Left ventricle myocardium inferior (tissue), 1 donor: ENCODE results near the gene CLSTN2. TPM values are rescaled to one million over a fixed set of nuclear protein-coding genes. Genes with fewer than 3 reads are reported as not detected.

Experiments
- DNase-seq: peaks from one replicate; pipeline ENCODE4 v3.0.0-alpha.2; 2020
- H3K27ac ChIP-seq: fragments of 200-600 bp; replicated peaks from 2 replicates; pipeline ENCODE4 v1.8.0; 2021
- H3K27me3 ChIP-seq: fragments of 200-600 bp; 2 replicates; pipeline ENCODE4 v1.8.0; 2021; ENCODE audit warnings: low read depth
- H3K36me3 ChIP-seq: fragments of 200-600 bp; 2 replicates; pipeline ENCODE4 v1.8.0; 2021
- H3K4me1 ChIP-seq: fragments of 200-600 bp; 2 replicates; pipeline ENCODE4 v1.8.0; 2021
- H3K4me3 ChIP-seq: fragments of 200-600 bp; 2 replicates; pipeline ENCODE4 v1.8.0; 2021; ENCODE audit warnings: mild to moderate bottlenecking, moderate library complexity
- H3K9me3 ChIP-seq: fragments of 200-600 bp; replicated peaks from 2 replicates; pipeline ENCODE4 v1.8.0; 2021
- CTCF ChIP-seq: fragments of 200-600 bp; IDR thresholded peaks from 2 replicates; pipeline ENCODE4 v1.8.0; 2021; ENCODE audit warnings: antibody characterized with exemption, mild to moderate bottlenecking, borderline replicate concordance
- intact Hi-C: fragments of 100-400 bp; cut with micrococcal nuclease; formaldehyde crosslinking; loops from one replicate; pipeline ENCODE4 v1.11.0; 2022
- total RNA-seq: library from RNA; stranded (reverse); fragmentation: NEBNext Ultra II Directional; extraction: Animal tissue kit (Norgen Biotek cat#: 25700); gene quantifications from one replicate; pipeline ENCODE4 v1.2.1, GENCODE V29; 2021
- donor health status: DM: no; HTN: yes; CAD: no; lungs with severe emphysema.

CLSTN2 gene
- total RNA-seq, 1 donor from 2014 or later = 7.0 TPM

GRCh38 chr3:140359233-140359995, 424.4 kb downstream of the CLSTN2 start:
- H3K27ac ChIP-seq = no peak overlapping the region
- no peak for DNase-seq
- H3K36me3 ChIP-seq = no peaks in the 10 kb centered on the region
- no peak overlapping the region for H3K4me3 ChIP-seq
- no peaks in the 10 kb centered on the region for H3K9me3 ChIP-seq
- H3K27me3 ChIP-seq = peaks cover 4% of the 10 kb centered on the region
- intact Hi-C loops = no loop called here
- H3K4me1 ChIP-seq = no peaks in the 10 kb centered on the region
- no peak for TF ChIP-seq CTCF

GRCh38 chr3:140360332-140360731, 425.3 kb downstream of the CLSTN2 start:
- H3K36me3 ChIP-seq = no peaks in the 10 kb centered on the region
- no peak overlapping the region for H3K4me3 ChIP-seq
- intact Hi-C loops = no loop called here
- no peak overlapping the region for H3K27ac ChIP-seq
- H3K9me3 ChIP-seq = no peaks in the 10 kb centered on the region
- no peaks in the 10 kb centered on the region for H3K4me1 ChIP-seq
- DNase-seq = no peak
- peak; percentile 25 for TF ChIP-seq CTCF
- peaks cover 3% of the 10 kb centered on the region for H3K27me3 ChIP-seq

- no peak for TF ChIP-seq CTCF
- DNase-seq = peak; percentile 29
- no peak overlapping the region for H3K4me3 ChIP-seq
- H3K36me3 ChIP-seq = no peaks in the 10 kb centered on the region
- intact Hi-C loops = no loop called here
- H3K27me3 ChIP-seq = peaks cover 5% of the 10 kb centered on the region
- H3K9me3 ChIP-seq = no peaks in the 10 kb centered on the region
- no peaks in the 10 kb centered on the region for H3K4me1 ChIP-seq
- no peak overlapping the region for H3K27ac ChIP-seq
Measured at GRCh38 chr3:140363801-140364200, 428.8 kb downstream of the CLSTN2 start.

- H3K4me1 ChIP-seq = no peaks in the 10 kb centered on the region
- H3K36me3 ChIP-seq = no peaks in the 10 kb centered on the region
- H3K27ac ChIP-seq = no peak overlapping the region
- H3K27me3 ChIP-seq = peaks cover 19% of the 10 kb centered on the region
- no peak for TF ChIP-seq CTCF
- intact Hi-C loops = no loop called here
- H3K9me3 ChIP-seq = no peaks in the 10 kb centered on the region
- DNase-seq = no peak
- no peak overlapping the region for H3K4me3 ChIP-seq
Measured at GRCh38 chr3:140365872-140366697, 431.1 kb downstream of the CLSTN2 start.

- intact Hi-C loops = no loop called here
- Histone ChIP-seq H3K27me3 (peaks cover 19% of the 10 kb centered on the region), H3K36me3 (no peaks in the 10 kb centered on the region), H3K4me1 (no peaks in the 10 kb centered on the region), H3K9me3 (no peaks in the 10 kb centered on the region), H3K4me3 (no peak overlapping the region), H3K27ac (no peak overlapping the region)
- no peak for TF ChIP-seq CTCF
- no peak for DNase-seq
Measured at GRCh38 chr3:140368223-140368811, 433.3 kb downstream of the CLSTN2 start.
